ENCODE results near the gene DCAF5.

The DCAF5 gene

DNA sequence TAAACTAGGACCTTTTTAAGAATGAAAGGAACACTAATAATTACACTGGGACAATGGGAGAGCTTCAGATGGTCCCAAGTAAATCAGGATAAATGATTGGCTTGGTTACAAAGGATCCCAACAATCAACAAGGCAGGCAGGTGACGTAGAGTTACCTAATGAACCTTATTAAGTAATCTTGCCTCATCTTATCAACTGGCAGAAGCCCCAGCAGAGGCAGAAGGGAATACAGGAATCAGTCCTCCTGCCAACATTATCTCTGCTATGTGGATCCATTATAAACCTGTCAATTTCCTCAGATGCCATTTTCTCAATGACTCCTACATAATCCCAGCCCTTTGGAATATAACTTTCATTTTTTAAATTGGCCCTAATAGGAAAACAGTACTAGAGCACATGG, 11.4 kb downstream of the DCAF5 start:
- H3K4me2 ChIP-seq = no peak overlapping the region
- peaks cover 40% of the 10 kb centered on the region for H3K36me3 ChIP-seq
- H3K4me3 ChIP-seq = no peak overlapping the region
- no peaks in the 10 kb centered on the region for H3K27me3 ChIP-seq
- H3K9ac ChIP-seq = no peak overlapping the region
- no peak overlapping the region for H3K27ac ChIP-seq
- H4K20me1 ChIP-seq = peaks cover 98% of the 10 kb centered on the region
- no peak for TF ChIP-seq Cebpa-rat (IDR thresholded peaks at IDR 0.05)
- peaks cover 9% of the 10 kb centered on the region for H3K4me1 ChIP-seq
- no peaks in the 10 kb centered on the region for H3K9me3 ChIP-seq

DNA sequence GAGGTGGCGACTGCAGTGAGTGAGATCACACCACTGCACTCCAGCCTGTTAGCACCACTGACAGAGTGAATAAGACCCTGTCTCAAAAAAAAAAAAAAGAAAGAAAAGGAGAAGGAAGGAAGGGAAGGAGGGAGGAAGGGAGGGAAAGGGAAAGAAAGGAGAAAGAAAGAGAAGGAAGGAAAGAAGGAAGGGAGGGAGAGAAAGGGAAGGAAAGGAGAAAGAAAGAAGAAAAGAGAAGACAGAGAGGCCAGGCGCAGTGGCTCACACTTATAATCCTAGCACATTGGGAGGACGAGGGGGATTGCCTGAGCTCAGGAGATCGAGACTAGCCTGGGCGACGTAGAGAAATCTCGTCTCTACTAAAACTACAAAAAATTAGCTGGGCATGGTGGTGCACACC, 13.2 kb downstream of the DCAF5 start:
- peaks cover 100% of the 10 kb centered on the region for H4K20me1 ChIP-seq
- no peak for TF ChIP-seq Cebpa-rat (IDR thresholded peaks at IDR 0.05)
- H3K9me3 ChIP-seq = no peaks in the 10 kb centered on the region
- no peaks in the 10 kb centered on the region for H3K27me3 ChIP-seq
- no peak overlapping the region for H3K9ac ChIP-seq
- H3K36me3 ChIP-seq = peaks cover 36% of the 10 kb centered on the region
- H3K4me3 ChIP-seq = no peak overlapping the region
- no peak overlapping the region for H3K27ac ChIP-seq
- no peak overlapping the region for H3K4me2 ChIP-seq
- H3K4me1 ChIP-seq = peaks cover 9% of the 10 kb centered on the region

DNA sequence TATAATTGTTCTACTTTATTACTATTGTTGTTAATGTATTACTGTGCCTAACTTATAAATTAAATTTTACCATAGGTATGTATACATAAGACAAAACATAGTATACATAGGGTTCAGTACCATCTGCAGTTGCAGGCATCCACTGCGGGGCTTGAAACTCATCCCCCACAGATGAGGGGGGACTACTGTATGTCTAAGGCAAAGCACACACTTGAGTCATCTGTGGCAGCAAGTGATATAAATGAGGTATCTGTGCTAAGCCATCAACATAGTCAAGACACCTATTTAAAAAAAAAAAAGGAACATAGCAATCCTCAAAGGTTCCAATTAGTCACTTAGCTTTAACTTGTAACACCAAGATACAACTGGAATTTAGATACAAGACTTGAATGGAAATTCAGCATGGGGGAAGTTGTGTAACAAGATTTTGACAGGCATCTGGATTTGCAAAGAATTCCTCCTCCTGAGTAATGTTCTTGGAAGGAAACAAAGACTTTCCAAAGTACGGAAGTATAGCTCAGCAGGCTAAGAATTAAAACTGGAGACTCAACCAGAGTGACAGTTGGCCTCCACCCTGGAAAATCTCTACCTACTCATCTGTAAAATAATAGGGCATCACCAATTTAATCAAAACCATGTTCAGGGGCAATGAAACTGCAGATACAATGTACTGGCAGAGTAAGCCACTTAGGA, 14.9 kb downstream of the DCAF5 start:
- H3K4me1 ChIP-seq = peaks cover 9% of the 10 kb centered on the region
- peaks cover 100% of the 10 kb centered on the region for H4K20me1 ChIP-seq
- TF ChIP-seq Cebpa-rat (IDR thresholded peaks at IDR 0.05) = no peak
- no peak overlapping the region for H3K9ac ChIP-seq
- H3K9me3 ChIP-seq = no peaks in the 10 kb centered on the region
- H3K4me2 ChIP-seq = no peak overlapping the region
- H3K4me3 ChIP-seq = no peak overlapping the region
- H3K27ac ChIP-seq = no peak overlapping the region
- H3K27me3 ChIP-seq = no peaks in the 10 kb centered on the region
- peaks cover 25% of the 10 kb centered on the region for H3K36me3 ChIP-seq

DNA sequence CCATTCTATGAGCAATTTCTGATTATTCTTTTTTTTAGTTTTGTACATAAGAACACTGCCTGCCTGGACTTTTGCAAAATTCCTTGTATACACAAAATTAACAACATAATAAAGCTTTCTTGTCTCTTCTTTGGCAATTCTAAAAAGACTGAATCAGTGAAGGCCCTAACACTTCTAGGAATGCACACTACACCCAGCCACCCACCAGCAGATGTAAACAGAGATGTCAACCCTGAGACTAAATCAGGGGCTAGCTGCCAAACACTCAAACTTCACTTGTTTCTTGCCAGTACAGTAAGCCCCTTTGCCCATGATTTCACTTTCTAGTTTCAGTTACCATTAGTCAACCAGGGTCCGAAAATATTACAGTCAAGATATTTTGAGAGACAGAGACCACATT, 15.5 kb downstream of the DCAF5 start:
- Histone ChIP-seq H3K27me3 (no peaks in the 10 kb centered on the region), H4K20me1 (peaks cover 100% of the 10 kb centered on the region), H3K9me3 (no peaks in the 10 kb centered on the region), H3K36me3 (peaks cover 25% of the 10 kb centered on the region), H3K27ac (no peak overlapping the region), H3K4me1 (peaks cover 5% of the 10 kb centered on the region), H3K9ac (no peak overlapping the region), H3K4me3 (no peak overlapping the region), H3K4me2 (no peak overlapping the region)
- no peak for TF ChIP-seq Cebpa-rat (IDR thresholded peaks at IDR 0.05)

DNA sequence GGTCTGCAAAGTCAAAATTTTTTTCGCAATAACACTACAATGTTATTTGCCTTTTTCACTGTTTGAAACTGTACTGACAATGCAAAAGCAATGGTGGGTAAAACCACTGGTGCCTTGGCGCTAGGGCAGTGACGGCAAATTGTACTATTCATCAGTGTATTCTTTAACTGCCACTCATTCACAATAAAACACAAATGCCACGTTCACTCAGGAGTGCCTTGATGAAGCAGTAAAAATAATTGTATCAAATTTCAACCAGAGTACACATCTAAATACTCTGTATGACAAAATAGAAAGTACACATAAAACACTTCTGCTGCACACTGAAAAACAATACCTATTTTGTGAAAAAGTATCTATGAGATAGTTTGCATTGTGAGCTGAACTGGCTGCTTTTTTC, 17.8 kb downstream of the DCAF5 start:
- Histone ChIP-seq H3K9ac (no peak overlapping the region), H3K27ac (no peak overlapping the region), H3K4me1 (no peaks in the 10 kb centered on the region), H3K36me3 (peaks cover 16% of the 10 kb centered on the region), H3K4me3 (no peak overlapping the region), H4K20me1 (peaks cover 100% of the 10 kb centered on the region), H3K4me2 (no peak overlapping the region), H3K9me3 (no peaks in the 10 kb centered on the region), H3K27me3 (no peaks in the 10 kb centered on the region)
- TF ChIP-seq Cebpa-rat (IDR thresholded peaks at IDR 0.05) = no peak

DNA sequence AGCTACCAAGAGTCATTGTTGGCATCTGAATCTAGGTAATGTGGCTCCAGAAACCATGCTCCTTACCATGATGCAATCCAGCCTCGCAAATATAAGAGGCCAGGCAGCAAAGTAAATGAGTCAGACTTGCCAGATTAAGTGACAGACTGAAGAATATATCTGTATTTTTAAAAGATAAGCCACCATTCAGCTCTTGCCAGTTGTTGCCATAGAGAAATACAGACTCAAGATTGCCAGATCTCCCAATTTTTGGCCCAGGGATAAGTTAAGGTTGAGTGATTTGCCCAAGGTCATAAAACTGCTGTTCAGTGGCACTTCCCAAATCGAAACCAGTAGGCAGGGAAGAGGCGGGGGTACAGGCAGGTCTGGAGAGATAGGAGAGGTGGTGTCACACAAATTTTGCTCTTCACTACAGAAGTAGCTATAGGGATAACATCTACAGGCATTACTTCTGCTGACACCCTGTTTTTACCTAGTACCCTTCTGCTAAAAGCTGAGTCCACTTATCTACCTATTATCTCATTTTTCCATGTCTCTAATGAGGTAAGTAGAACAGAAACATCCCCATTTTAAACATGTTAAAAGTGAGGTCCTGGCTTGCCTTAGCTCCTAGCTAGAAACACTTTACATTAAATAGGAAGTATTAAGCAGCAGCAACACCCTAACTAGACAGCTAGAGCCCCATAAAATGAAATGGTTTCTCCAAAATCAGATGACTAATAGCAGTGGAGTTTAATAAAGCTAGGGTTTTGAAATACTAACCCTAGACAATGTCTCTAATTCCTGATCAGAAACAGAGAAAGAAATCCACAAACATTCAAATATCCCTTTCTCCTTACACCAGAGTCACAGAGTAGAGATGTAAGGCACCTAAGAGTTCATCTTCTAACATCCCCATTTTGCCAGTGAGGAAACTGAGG, 19.5 kb downstream of the DCAF5 start:
- Histone ChIP-seq H4K20me1 (peaks cover 100% of the 10 kb centered on the region), H3K9ac (no peak overlapping the region), H3K27ac (no peak overlapping the region), H3K36me3 (no peaks in the 10 kb centered on the region; the same call in 1 of the 2 replicates), H3K27me3 (no peaks in the 10 kb centered on the region), H3K9me3 (no peaks in the 10 kb centered on the region), H3K4me3 (no peak overlapping the region), H3K4me1 (peaks cover 4% of the 10 kb centered on the region; the same call in 1 of the 2 replicates), H3K4me2 (no peak overlapping the region)
- no peak for TF ChIP-seq Cebpa-rat (IDR thresholded peaks at IDR 0.05)

DNA sequence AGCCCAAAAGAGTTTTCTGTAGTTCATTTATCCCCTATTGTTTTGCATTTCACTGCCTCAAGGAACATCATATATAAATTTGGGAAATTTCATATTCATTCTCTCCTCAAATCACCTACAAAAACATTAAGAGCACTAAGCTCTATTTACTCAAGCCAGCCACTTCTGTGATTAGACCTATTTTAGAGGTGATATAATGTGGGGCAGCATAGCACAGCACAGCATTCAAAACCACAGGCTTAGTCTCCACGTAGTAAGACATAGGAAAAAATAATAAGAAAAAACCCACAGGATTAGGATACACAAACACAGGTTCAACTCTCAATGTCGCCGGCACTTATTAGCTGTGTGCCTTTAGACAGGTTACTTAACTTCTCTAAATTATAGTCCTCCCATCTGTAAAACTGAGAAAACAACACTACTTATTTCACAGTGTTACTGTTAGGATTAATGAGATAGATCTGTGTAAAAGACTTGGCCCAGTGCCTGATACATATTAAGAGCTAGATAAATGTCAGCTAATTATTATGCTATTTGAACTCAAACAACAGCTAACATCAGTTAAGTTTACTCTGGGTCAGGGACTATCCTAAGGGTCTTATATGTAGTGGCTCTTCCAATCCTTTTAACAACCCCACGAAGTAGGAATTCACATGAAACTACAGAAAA, 20.3 kb downstream of the DCAF5 start:
- Histone ChIP-seq H3K27ac (no peak overlapping the region), H3K27me3 (no peaks in the 10 kb centered on the region)

DNA sequence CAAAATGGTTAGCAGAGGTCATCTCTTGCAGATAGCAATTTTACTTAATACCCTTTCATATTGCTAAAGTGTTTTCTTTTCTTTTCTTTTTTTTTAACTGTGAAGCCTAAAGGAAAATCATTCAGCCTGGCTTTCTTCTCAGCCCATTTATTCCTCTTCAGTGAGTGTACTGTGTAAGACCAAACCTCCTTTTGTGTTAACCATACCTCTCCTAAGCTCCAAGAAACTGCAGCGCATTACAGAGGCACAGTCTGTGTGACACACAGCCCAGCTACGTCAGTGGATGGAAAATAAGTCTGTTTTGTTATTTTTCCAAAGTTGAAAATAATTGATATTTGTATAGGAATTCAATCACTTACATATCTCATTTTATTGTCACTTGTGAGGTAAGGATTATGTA, 21.7 kb downstream of the DCAF5 start:
- Histone ChIP-seq H4K20me1 (peaks cover 100% of the 10 kb centered on the region), H3K36me3 (no peaks in the 10 kb centered on the region; the same call in 1 of the 2 replicates), H3K4me3 (no peak overlapping the region), H3K4me1 (peaks cover 4% of the 10 kb centered on the region; the same call in 1 of the 2 replicates), H3K27me3 (no peaks in the 10 kb centered on the region), H3K4me2 (no peak overlapping the region), H3K9me3 (no peaks in the 10 kb centered on the region), H3K27ac (no peak overlapping the region), H3K9ac (no peak overlapping the region)
- TF ChIP-seq Cebpa-rat (IDR thresholded peaks at IDR 0.05) = no peak

More for the DNA sequence above, 20.3 kb downstream of the DCAF5 start:
- no peak overlapping the region for H3K9ac ChIP-seq
- H3K4me2 ChIP-seq = no peak overlapping the region
- H3K4me1 ChIP-seq = peaks cover 4% of the 10 kb centered on the region; the same call in 1 of the 2 replicates
- H3K4me3 ChIP-seq = no peak overlapping the region
- no peak for TF ChIP-seq Cebpa-rat (IDR thresholded peaks at IDR 0.05)
- peaks cover 100% of the 10 kb centered on the region for H4K20me1 ChIP-seq
- no peaks in the 10 kb centered on the region for H3K9me3 ChIP-seq
- H3K36me3 ChIP-seq = no peaks in the 10 kb centered on the region; the same call in 1 of the 2 replicates

DNA sequence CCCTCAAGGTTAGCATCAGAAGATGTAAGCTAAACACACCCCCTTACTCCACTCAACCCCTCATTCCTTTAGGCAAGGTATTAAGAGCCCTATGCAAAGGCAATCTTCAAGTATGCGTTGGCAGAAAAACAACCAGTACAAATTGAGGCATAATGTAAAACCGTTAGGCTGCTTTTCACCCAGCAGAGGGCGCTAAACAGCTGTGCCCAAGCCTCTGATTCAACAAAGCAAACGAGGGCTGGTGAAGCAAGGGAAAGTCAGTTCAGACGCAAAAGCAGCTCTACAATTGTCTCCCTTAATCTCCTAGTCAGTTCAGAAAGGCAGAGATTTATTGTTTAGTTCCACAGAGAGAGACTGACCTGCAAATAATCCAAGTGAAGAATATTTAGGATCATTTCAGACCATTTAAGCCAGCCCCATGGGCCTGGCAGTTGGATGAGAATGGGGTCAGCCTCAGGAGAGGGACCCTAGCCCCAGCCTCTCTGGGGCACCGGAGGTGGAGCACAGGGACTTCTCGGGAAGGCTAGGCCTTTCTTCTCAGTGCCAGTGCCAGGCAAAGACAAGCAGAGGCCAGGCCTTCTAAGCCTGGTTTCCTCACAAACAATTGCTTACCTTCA, 23.5 kb downstream of the DCAF5 start:
- H3K36me3 ChIP-seq = no peaks in the 10 kb centered on the region; the same call in 1 of the 2 replicates
- no peaks in the 10 kb centered on the region for H3K27me3 ChIP-seq
- no peak overlapping the region for H3K27ac ChIP-seq
- H3K4me2 ChIP-seq = no peak overlapping the region
- no peak overlapping the region for H3K9ac ChIP-seq
- H4K20me1 ChIP-seq = peaks cover 99% of the 10 kb centered on the region
- no peak overlapping the region for H3K4me3 ChIP-seq
- H3K9me3 ChIP-seq = no peaks in the 10 kb centered on the region
- peaks cover 4% of the 10 kb centered on the region; the same call in 1 of the 2 replicates for H3K4me1 ChIP-seq
- TF ChIP-seq Cebpa-rat (IDR thresholded peaks at IDR 0.05) = no peak

Measured in BLaER1 (cell line).